HG02763 (cell line): ENCODE measurements around the gene NMRAL1.

ENCODE experiments used
- ATAC-seq: cut with Tn5 transposase; IDR thresholded peaks from one replicate; pipeline ENCODE4 v1.9.1; 2021; ENCODE audit warnings: mild to moderate bottlenecking, moderate library complexity; ENCODE audit not compliant: unreplicated experiment

Gene NMRAL1

GRCh38 chr16:4474192-4474961 is at the start of gene NMRAL1:
Gene NMRAL1, minus strand, starts transcription at chr16:4474625. Its CDS starts 493 bp downstream, at chr16:4474132.
- peak; percentile 39 for ATAC-seq

DNA sequence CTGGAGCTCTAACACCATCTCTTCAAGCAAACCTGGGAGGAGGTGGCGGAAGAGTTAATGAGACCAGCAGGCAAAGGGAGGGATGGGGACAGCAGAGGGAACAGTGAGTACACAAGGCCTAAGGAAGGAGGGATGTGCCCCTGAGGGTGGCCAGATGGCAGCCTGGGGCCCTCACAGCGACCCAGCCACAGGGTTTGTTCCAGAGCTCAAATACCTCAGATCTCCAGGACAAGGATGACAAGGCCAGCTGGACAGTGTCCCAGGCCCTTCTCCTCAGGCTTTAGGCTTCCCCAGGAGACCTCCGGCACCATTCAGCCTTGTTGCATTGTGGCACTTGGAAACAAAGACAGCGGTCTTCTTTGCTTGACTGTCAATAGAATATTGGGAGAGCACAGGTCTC is 49.3 kb upstream of the NMRAL1 start:
- no peak for ATAC-seq

GRCh38 chr16:4522051-4522581 is 47.7 kb upstream of the NMRAL1 start:
- ATAC-seq: no peak

- ATAC-seq: no peak
Observed at GRCh38 chr16:4520913-4521312, 46.5 kb upstream of the NMRAL1 start.

GRCh38 chr16:4519274-4520058 is 45.0 kb upstream of the NMRAL1 start:
- no peak for ATAC-seq

DNA sequence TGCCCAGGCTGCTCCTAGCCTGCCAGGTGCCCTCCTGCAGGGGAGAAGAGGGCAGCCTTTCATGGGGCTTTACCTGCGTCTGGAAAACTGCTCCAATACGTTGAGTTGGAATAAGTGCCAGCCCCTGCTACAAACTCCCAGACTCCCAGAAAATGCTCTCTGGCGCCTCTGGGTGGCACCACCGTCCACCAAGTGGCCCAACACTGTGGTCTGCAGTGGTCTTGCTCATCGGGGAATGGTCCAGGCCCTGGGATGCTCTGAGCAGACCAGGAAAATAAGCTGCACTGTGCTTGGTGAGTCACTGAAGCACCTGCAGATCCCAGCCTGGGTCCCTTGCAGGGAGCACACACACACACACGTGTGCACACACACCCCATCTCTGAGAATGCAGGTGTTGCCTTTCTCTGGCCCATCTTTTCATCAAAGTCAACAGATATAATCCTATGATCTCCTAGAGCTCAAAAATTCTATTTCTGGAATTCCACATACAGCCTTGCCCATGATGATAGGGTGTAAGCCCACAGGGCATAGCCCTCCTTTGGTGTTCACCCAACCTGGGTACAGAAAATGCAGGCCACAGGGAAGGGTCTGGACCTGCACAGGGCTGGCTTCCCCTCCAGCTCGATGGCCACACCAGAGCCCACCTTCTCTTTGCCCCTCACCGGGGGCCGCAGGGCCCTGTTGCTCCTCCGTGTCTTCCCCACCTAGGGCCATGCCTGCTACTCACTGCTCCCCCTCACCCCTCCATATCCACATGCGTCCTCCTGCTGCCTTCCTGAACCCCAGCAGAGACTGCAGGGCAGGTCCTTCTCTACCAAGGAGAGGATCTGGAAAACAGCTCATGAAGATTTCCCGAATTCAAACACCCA is 43.6 kb upstream of the NMRAL1 start:
- ATAC-seq: no peak

GRCh38 chr16:4515611-4516233 is 41.3 kb upstream of the NMRAL1 start:
- no peak for ATAC-seq

- ATAC-seq: no peak
Observed at GRCh38 chr16:4514606-4515005, 40.2 kb upstream of the NMRAL1 start.

DNA sequence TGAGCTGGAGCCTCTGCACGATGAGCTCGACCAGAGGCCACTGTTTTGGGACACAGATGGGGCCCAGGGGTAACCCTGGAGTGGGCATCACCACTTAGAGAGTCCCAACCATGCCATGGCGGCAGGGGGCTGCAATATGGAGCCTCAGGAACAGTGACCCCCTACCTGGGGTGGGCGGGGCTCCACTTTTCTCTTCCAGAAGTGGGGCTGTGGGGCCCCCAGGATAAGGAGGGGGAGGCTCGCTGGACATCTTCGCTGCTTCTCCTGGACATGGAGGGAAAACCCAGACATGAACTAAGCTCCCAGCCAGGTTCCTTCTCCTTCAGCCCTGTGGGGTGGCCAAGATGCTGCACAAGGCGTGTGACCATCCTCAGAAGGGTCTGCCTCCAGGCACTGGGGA is 39.5 kb upstream of the NMRAL1 start:
- no peak for ATAC-seq

DNA sequence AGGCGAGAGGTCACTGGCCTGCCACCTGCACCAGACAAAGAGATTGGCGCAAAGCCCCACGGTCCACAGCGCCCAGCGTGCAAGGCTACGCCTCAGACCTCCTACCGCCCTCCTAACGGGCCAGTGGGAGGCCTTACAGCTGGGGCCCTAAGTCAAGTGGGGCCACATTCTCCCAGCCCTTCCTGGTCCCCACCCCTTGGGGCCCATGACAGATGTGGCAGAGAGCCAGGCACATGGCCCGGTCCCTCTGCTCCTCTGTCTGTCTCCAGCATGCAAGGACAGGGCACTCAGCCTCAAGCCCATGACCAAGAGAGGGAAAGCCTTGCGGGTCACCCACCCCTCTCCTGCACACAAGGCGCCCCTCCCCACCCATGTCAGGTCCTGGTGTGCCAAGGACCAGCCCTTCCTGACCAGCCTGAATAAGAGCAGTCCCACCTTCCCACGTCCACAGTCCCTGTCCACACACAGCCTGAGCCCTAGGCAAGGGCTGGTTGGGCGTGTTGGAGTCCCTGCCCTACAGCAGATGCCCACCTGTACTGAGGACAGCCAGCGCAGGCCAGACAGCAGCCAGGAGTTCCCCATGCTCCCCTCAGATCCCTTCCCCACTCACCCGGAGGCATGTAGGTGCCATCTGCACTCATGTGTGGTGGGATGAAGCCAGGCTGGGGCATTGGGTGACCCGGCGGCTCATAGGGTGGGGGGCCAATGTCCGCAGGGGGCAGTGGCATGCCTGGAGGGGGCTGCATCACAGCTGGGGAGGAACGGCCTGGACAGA is 38.8 kb upstream of the NMRAL1 start:
- ATAC-seq: no peak

- ATAC-seq: no peak
Observed at GRCh38 chr16:4512473-4512872, 38.0 kb upstream of the NMRAL1 start.

DNA sequence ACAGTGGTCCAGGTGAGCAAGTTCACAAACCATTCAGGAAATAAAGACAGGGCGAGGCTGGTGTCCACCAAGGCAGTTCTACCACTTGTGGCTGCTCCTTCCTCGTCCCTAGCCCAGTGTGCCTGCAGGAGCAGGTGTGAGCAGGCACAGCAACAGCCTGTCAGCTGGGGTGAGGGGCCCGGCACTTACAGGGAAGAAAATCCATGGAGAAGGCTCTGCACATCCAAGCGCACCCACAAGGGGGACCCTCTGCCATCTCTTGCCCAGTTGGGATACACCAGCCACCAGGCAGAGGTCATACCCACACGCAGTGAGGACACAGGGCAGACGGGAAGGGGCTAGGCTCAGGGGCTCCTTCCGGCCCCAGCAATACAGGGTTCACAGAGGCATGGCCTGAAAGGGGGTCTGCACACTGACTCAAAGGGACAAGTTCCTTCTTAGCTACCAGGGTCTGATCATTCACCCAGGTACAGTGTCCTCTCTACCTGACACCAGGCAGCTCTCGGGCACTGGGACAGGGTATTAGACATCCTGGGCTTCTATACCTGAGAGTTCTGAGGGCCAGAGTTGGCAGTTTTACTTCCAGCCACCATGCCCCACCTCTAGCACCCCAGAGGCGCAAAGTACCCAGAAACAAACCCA is 37.1 kb upstream of the NMRAL1 start:
- ATAC-seq: no peak

DNA sequence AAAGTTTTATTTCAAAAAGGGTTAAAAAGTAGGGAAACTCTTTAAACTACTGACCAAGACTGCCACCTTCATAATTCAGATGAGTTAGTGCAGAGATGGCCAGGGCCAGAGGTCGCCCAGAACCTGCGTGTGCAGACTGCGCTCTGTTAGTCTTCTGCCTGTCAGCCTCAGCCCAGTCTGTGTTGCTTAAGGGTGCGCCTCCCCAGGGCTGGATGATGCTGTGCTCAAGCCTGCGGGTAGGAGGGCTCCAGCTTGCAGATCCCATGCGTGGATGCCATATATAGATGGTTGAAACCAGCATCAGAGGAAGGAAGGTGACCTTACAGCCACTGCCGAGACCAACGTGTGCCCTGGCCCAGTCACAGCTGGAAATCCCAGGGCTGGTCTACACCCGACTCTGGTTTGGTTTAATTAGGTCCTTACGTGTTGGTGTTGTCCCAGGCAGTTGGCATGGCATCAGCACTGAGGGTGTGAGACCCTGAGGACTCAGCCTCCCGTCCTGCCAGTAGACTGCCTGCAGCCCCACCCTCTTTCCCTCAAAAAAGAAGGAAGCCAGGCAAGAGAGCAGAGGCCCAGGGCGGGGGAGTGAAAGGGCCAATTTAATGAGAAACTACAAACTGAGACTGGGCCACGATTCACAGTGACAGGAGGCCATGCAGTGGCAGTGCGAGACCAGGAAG is 36.5 kb upstream of the NMRAL1 start:
- no peak for ATAC-seq

- ATAC-seq: no peak
Observed at GRCh38 chr16:4510131-4510530, 35.7 kb upstream of the NMRAL1 start.

DNA sequence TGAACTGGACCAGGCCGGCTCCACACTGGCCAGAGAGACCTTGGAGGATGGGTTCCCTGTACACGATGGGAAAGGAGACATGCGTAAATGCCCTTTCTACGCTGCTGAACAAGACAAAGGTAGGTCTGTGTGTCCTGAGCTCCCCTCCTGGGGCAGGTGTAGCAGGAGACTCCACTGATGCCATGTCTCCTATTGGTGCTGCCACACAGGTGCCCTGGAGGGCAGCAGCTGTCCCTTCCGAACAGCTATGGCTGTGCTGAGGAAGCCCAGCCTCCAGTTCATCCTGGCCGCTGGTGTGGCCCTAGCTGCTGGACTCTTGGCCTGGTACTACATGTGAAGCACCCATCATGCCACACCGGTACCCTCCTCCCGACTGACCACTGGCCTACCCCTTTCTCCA is 35.0 kb upstream of the NMRAL1 start:
- ATAC-seq: no peak

- ATAC-seq: no peak
Observed at GRCh38 chr16:4508806-4509205, 34.4 kb upstream of the NMRAL1 start.

DNA sequence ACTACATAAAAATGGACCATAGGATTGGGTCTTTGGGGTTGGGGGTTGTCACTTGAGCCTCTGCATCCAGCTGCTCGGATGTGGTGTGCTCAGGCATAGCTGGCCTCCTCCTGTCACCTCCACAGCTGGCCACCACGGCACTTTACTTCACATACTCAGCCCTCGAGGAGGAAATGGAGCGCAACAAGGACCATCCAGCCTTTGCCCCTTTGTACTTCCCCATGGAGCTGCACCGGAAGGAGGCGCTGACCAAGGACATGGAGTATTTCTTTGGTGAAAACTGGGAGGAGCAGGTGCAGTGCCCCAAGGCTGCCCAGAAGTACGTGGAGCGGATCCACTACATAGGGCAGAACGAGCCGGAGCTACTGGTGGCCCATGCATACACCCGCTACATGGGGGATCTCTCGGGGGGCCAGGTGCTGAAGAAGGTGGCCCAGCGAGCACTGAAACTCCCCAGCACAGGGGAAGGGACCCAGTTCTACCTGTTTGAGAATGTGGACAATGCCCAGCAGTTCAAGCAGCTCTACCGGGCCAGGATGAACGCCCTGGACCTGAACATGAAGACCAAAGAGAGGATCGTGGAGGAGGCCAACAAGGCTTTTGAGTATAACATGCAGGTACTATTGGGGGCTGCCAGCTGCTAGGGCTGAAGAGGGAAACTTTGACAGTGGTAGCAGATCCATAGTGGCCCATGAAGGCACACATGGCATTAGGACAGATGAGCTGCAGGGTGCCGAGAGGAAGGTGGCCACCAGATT is 33.3 kb upstream of the NMRAL1 start:
- ATAC-seq: no peak

DNA sequence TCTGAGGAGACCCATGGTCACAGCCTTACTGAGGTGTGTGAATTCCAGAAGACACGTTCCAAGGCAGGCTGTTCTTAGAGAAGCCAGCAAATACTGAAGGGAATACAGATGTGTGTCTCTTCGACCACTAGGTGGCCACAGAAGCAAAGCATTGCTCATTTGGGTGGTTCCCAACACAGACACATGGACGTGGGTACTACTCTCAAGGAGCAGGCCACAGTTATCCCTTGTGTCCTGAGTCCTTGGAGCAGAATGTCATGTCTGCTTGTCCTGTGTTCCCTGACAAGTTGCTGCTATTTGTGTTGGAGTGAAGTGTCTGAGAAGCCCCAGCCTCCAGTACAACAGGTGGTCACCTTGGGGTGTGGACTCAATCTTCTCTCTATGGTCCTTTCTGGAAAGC is 32.0 kb upstream of the NMRAL1 start:
- no peak for ATAC-seq
